RPMI8226 (cell line): Measurements from ENCODE around the gene MESP1.
"Not testable (repeated sequence)": the region's sequence is repeated elsewhere in the genome, so short reads cannot be mapped to it uniquely, and the experiment has no call there.

Source experiments
- DNase-seq: peaks from one replicate; pipeline ENCODE4 v3.0.0-alpha.2; 2015

The MESP1 gene, protein sequence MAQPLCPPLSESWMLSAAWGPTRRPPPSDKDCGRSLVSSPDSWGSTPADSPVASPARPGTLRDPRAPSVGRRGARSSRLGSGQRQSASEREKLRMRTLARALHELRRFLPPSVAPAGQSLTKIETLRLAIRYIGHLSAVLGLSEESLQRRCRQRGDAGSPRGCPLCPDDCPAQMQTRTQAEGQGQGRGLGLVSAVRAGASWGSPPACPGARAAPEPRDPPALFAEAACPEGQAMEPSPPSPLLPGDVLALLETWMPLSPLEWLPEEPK

GRCh38 chr15:89750560-89751542 is at the start of gene MESP1:
Gene MESP1 (minus strand): TSS chr15:89751249. CDS start chr15:89751231, 18 bp downstream.
- peak; percentile 98 for DNase-seq

- no peak for DNase-seq
Measured at GRCh38 chr15:89799918-89800498, 49.0 kb upstream of the MESP1 start.

- DNase-seq: no peak
Measured at GRCh38 chr15:89799011-89799911, 48.2 kb upstream of the MESP1 start.

- DNase-seq: no peak
Measured at GRCh38 chr15:89797678-89798201, 46.7 kb upstream of the MESP1 start.

GRCh38 chr15:89795996-89796395 is 44.9 kb upstream of the MESP1 start:
- no peak for DNase-seq

GRCh38 chr15:89794627-89795241 is 43.7 kb upstream of the MESP1 start:
- DNase-seq: no peak

DNA sequence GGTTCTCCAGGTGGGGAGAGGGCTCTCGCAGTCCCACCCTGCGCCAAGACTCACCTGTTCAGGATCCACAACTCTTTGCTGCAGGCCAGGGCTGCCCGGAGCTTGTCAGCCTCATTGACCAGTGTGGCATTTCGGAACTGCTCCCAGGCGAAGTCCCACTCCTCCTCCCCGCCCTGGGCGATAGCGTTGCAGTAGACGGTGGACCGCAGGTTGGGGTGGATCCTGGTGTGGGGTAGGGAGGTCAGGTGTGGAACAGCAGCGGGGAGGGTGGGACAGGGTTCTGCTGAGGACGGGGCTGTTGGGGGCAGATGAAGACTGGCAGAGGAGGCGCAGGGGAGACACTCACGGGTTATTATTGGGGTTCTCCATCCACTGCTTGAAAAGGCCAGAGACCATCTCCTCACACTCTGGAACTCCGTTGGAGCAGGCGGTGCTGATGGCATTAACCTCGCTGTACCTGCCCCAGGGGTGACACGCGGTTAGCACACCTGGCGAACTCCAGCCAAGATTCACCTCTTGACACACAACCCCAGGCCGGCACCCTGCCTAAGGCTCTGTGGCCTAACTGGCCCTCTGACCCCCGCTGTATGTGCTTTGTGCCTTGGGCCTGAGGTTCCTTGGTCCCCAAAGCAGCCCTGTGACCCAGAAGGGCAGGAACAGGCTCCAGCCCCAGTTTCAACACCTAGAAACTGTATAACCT is 41.2 kb upstream of the MESP1 start:
- DNase-seq: no peak

DNA sequence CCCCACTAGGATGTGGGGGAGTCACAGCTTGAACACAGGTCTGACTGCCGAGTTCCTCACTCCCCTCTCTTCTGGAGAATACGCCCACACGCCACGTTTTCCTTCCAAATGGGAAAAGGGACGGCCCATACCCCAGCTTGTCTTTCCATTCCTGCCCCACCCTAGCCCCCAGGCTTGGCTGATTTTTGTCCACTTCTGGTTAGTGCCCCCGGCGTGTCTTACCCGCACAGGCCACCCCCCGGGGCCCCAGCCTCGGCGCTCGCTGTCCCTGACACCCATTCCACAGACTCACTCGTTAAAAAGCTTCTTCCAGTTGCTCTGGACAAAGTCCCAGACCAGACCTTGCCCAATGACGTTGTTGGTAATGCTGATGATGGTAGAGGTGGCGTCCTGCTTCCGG is 39.6 kb upstream of the MESP1 start:
- no peak for DNase-seq

DNA sequence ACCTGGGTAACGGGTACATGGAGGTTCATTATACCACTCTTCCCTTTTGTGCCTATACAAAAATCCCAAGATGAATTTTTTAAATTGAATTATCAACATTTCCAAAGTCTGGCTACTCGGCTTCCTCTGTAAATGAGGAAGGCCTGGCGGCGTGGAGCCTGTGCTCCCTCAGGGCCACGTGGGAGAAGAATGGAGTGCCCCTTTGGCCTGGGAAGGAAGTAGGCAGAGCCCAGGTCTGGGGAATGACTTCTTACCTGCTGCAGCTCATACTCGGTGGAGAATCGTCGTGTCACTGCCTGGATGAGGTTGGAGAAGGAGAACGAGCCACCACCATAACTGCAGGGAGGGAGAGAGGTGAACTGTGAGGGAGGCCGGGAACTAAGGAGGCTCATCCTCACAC is 39.2 kb upstream of the MESP1 start:
- no peak for DNase-seq

DNA sequence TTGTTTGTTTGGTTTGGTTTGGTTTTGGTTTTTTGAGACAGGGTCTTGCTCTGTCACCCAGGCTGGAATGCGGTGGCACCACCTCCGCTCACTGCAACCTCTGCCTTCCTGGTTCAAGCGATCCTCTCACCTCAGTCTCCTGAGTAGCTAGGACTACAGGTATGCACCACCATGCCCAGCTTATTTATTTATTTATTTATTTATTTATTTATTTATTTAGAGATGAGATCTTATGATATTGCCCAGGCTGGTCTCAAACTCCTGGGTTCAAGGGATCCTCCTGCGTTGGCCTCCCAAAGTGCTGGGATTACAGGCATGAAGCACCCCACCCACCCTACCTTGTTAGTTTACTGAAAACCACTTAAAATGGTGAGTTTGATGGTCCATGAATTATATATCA is 37.5 kb upstream of the MESP1 start:
- not testable (repeated sequence) for DNase-seq

DNA sequence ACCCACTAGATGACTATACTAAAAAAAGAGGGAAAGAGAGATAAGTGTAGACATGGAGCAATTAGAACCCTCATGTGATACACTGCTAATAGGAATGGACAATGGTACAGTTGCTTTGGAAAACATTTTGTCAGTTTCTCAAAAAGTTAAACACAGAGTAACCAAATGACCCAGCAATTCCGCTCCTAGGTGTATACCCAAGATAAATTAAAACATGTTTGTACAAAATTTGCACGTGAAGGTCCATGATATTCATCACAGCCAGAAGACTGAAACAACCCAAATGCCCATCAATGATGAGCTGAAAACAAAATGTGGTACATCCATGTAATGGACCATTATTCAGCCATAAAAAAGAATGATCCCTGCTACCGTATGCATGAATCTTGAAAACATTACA is 36.9 kb upstream of the MESP1 start:
- no peak for DNase-seq

DNA sequence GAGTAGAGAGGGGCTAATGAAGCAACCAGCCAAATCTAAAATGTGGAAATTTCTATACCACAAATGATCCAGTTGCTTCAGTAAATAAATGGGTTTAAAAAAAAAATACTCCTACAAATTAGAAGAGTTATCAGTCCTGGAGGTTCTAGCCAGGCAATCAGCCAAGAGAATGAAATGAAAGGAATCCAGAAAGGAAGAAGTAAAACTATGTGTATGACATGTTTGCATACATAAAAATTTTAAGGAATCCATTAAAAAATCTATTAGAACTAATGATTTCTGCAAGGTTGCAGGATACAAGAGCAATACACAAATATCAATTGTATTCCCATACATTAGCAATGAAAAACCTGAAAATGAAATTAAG is 34.7 kb upstream of the MESP1 start:
- no peak for DNase-seq

DNA sequence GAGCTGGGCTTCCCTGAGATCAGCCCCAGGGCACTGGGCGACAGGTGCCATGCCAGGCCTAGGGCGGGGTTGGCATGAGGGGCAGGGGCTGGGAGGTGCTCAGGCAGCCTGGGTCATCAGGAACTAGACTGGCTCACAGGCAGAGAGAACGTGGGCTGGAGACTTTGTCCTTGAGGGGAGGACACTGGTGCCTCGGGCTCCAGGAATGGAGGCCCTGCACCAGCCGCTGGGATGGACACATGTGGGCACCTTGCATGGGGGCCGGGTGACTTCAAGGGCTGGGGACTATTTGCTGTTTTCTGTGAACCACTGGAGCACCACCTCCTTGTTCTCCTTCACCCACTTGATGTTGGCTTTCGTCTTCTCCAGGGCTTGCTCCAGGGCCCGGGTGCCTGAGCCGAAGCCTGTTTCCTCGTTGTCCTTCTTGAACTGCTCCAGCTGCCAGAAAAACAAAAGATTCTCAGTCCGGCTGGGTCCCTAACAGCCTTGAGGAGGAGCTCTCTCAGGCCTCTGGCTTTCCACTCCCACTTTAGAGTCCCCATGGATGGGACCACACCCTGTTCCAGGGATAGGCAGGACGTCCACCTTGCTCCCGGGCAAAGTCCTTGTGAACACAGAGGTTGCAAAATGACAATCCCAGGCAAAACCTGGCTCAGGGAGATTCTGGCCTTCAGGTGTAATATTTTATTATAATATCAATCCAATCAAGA is 34.2 kb upstream of the MESP1 start:
- DNase-seq: no peak

GRCh38 chr15:89784686-89784960 is 33.6 kb upstream of the MESP1 start:
- DNase-seq: no peak

- DNase-seq: no peak
Measured at GRCh38 chr15:89783861-89784685, 33.0 kb upstream of the MESP1 start.

- DNase-seq: no peak
Measured at GRCh38 chr15:89783111-89783860, 32.2 kb upstream of the MESP1 start.

- DNase-seq: not testable (repeated sequence)
Measured at GRCh38 chr15:89782619-89782950, 31.5 kb upstream of the MESP1 start.

- DNase-seq: peak; percentile 94
Measured at GRCh38 chr15:89781891-89782618, 31.0 kb upstream of the MESP1 start.

GRCh38 chr15:89781055-89781454 is 30.0 kb upstream of the MESP1 start:
- peak; percentile 88 for DNase-seq
